ENCODE measurements around the gene STAC3.

The STAC3 gene

DNA sequence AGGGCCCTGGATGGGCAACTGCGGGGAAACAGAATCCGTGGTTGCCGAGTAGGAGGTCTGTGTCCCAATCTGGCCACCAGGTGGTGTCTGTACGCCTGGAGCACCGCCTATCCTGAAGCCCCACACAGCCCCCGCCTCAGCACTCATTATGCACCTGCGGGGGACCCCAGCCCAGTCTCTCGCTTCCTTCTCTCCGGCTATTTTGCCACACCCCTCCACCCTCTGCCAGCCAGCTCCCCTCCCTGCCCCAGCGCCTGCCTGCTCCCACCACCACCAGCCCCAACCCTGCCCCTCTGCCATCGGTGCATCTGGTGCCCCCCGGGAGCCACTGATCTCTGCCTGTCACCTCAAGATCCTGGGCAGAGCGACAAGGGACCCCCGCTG is 36.6 kb downstream of the STAC3 start (continued):
- TF ChIP-seq, protein P1, sequence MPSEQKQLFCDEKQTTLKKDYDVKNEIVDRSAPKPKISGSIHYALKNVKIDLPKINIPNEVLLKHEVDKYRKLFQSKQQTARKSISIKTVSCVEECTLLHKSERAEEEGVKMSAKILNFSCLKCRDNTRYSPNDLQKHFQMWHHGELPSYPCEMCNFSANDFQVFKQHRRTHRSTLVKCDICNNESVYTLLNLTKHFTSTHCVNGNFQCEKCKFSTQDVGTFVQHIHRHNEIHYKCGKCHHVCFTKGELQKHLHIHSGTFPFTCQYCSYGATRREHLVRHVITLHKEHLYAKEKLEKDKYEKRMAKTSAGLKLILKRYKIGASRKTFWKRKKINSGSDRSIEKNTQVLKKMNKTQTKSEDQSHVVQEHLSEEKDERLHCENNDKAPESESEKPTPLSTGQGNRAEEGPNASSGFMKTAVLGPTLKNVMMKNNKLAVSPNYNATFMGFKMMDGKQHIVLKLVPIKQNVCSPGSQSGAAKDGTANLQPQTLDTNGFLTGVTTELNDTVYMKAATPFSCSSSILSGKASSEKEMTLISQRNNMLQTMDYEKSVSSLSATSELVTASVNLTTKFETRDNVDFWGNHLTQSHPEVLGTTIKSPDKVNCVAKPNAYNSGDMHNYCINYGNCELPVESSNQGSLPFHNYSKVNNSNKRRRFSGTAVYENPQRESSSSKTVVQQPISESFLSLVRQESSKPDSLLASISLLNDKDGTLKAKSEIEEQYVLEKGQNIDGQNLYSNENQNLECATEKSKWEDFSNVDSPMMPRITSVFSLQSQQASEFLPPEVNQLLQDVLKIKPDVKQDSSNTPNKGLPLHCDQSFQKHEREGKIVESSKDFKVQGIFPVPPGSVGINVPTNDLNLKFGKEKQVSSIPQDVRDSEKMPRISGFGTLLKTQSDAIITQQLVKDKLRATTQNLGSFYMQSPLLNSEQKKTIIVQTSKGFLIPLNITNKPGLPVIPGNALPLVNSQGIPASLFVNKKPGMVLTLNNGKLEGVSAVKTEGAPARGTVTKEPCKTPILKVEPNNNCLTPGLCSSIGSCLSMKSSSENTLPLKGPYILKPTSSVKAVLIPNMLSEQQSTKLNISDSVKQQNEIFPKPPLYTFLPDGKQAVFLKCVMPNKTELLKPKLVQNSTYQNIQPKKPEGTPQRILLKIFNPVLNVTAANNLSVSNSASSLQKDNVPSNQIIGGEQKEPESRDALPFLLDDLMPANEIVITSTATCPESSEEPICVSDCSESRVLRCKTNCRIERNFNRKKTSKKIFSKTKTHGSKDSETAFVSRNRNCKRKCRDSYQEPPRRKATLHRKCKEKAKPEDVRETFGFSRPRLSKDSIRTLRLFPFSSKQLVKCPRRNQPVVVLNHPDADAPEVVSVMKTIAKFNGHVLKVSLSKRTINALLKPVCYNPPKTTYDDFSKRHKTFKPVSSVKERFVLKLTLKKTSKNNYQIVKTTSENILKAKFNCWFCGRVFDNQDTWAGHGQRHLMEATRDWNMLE (tag by site-specific recombination; conservative IDR thresholded peaks at IDR 0.05; ENCODE audit: low read depth) = no peak
- TF ChIP-seq ZNF433 (tag by site-specific recombination; IDR thresholded peaks at IDR 0.05; ENCODE audit: low read depth) (no peak), SP3 (tag by site-specific recombination; IDR thresholded peaks at IDR 0.05) (no peak), SP2 (tag by site-specific recombination; IDR thresholded peaks at IDR 0.05) (no peak; the same call in 1 of the 2 replicates), ZSCAN30 (tag by site-specific recombination; IDR thresholded peaks at IDR 0.05) (no peak), PRDM1 (tag by site-specific recombination; IDR thresholded peaks at IDR 0.05) (no peak), ZNF341 (tag by site-specific recombination; IDR thresholded peaks at IDR 0.05; ENCODE audit: low read depth) (no peak; the same call in 1 of the 2 replicates), ZBTB17 (tag by site-specific recombination; IDR thresholded peaks at IDR 0.05) (peak; percentile 95), KLF9 (tag by site-specific recombination; IDR thresholded peaks at IDR 0.05; ENCODE audit: low read depth) (0 out of 2 replicates have a peak, but pooled peaks have one; percentile 25), HOXD13 (CRISPR knock-in tag; IDR thresholded peaks at IDR 0.05; ENCODE audit: borderline replicate concordance) (no peak), ZNF747 (tag by site-specific recombination; IDR thresholded peaks at IDR 0.05) (no peak), ZNF10 (tag by site-specific recombination; IDR thresholded peaks at IDR 0.05) (no peak), ZNF707 (tag by site-specific recombination; IDR thresholded peaks at IDR 0.05) (no peak), ZBTB21 (tag by site-specific recombination; IDR thresholded peaks at IDR 0.05) (no peak), ZEB2 (tag by site-specific recombination; IDR thresholded peaks at IDR 0.05) (peak; percentile 51), REPIN1 (tag by site-specific recombination; IDR thresholded peaks at IDR 0.05; ENCODE audit: low read depth) (no peak), GLIS1 (tag by site-specific recombination; IDR thresholded peaks at IDR 0.05) (peak; percentile 12; the same call in 1 of the 2 replicates), ZNF530 (tag by site-specific recombination; IDR thresholded peaks at IDR 0.05; ENCODE audit: low read depth) (no peak), ZNF596 (tag by site-specific recombination; IDR thresholded peaks at IDR 0.05) (no peak), ZNF664 (tag by site-specific recombination; IDR thresholded peaks at IDR 0.05) (no peak), SP7 (tag by site-specific recombination; IDR thresholded peaks at IDR 0.05) (peak; percentile 27; the same call in 1 of the 2 replicates), BCL11A (tag by site-specific recombination; IDR thresholded peaks at IDR 0.05; ENCODE audit: low read depth) (no peak)
- TF ChIP-seq, protein P2, sequence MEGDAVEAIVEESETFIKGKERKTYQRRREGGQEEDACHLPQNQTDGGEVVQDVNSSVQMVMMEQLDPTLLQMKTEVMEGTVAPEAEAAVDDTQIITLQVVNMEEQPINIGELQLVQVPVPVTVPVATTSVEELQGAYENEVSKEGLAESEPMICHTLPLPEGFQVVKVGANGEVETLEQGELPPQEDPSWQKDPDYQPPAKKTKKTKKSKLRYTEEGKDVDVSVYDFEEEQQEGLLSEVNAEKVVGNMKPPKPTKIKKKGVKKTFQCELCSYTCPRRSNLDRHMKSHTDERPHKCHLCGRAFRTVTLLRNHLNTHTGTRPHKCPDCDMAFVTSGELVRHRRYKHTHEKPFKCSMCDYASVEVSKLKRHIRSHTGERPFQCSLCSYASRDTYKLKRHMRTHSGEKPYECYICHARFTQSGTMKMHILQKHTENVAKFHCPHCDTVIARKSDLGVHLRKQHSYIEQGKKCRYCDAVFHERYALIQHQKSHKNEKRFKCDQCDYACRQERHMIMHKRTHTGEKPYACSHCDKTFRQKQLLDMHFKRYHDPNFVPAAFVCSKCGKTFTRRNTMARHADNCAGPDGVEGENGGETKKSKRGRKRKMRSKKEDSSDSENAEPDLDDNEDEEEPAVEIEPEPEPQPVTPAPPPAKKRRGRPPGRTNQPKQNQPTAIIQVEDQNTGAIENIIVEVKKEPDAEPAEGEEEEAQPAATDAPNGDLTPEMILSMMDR (tag by site-specific recombination; IDR thresholded peaks at IDR 0.05) = peak; percentile 86
- TF ChIP-seq, protein P3, sequence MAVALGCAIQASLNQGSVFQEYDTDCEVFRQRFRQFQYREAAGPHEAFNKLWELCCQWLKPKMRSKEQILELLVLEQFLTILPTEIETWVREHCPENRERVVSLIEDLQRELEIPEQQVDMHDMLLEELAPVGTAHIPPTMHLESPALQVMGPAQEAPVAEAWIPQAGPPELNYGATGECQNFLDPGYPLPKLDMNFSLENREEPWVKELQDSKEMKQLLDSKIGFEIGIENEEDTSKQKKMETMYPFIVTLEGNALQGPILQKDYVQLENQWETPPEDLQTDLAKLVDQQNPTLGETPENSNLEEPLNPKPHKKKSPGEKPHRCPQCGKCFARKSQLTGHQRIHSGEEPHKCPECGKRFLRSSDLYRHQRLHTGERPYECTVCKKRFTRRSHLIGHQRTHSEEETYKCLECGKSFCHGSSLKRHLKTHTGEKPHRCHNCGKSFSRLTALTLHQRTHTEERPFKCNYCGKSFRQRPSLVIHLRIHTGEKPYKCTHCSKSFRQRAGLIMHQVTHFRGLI (tag by site-specific recombination; IDR thresholded peaks at IDR 0.05) = no peak
- TF ChIP-seq, protein P4, sequence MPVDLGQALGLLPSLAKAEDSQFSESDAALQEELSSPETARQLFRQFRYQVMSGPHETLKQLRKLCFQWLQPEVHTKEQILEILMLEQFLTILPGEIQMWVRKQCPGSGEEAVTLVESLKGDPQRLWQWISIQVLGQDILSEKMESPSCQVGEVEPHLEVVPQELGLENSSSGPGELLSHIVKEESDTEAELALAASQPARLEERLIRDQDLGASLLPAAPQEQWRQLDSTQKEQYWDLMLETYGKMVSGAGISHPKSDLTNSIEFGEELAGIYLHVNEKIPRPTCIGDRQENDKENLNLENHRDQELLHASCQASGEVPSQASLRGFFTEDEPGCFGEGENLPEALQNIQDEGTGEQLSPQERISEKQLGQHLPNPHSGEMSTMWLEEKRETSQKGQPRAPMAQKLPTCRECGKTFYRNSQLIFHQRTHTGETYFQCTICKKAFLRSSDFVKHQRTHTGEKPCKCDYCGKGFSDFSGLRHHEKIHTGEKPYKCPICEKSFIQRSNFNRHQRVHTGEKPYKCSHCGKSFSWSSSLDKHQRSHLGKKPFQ (tag by site-specific recombination; IDR thresholded peaks at IDR 0.05) = no peak
- TF ChIP-seq, protein P5, sequence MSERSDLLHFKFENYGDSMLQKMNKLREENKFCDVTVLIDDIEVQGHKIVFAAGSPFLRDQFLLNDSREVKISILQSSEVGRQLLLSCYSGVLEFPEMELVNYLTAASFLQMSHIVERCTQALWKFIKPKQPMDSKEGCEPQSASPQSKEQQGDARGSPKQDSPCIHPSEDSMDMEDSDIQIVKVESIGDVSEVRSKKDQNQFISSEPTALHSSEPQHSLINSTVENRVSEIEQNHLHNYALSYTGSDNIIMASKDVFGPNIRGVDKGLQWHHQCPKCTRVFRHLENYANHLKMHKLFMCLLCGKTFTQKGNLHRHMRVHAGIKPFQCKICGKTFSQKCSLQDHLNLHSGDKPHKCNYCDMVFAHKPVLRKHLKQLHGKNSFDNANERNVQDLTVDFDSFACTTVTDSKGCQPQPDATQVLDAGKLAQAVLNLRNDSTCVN (tag by site-specific recombination; optimal IDR thresholded peaks at IDR 0.05) = peak; percentile 20
- TF ChIP-seq, protein P6, sequence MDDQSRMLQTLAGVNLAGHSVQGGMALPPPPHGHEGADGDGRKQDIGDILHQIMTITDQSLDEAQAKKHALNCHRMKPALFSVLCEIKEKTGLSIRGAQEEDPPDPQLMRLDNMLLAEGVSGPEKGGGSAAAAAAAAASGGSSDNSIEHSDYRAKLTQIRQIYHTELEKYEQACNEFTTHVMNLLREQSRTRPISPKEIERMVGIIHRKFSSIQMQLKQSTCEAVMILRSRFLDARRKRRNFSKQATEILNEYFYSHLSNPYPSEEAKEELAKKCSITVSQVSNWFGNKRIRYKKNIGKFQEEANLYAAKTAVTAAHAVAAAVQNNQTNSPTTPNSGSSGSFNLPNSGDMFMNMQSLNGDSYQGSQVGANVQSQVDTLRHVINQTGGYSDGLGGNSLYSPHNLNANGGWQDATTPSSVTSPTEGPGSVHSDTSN (CRISPR knock-in tag; IDR thresholded peaks at IDR 0.05) = no peak
- TF ChIP-seq, protein P7, sequence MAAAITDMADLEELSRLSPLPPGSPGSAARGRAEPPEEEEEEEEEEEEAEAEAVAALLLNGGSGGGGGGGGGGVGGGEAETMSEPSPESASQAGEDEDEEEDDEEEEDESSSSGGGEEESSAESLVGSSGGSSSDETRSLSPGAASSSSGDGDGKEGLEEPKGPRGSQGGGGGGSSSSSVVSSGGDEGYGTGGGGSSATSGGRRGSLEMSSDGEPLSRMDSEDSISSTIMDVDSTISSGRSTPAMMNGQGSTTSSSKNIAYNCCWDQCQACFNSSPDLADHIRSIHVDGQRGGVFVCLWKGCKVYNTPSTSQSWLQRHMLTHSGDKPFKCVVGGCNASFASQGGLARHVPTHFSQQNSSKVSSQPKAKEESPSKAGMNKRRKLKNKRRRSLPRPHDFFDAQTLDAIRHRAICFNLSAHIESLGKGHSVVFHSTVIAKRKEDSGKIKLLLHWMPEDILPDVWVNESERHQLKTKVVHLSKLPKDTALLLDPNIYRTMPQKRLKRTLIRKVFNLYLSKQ (tag by site-specific recombination; IDR thresholded peaks at IDR 0.05; ENCODE audit: borderline replicate concordance) = no peak

All from HEK293 (cell line).